Measurements from ENCODE around the gene RNU2-63P.

GRCh38 chr2:88016086-88016959 is at the start of gene RNU2-63P:
- no peak for TF ChIP-seq POLR2A (IDR thresholded peaks at IDR 0.05)
- no peak for TF ChIP-seq CTCF (IDR thresholded peaks at IDR 0.05)

Measured in testis (tissue), 2 donors.